Measurements from ENCODE around the gene DHRS1.

GRCh38 chr14:24342889-24343288 lies 43.3 kb upstream of the DHRS1 start:
- TF ChIP-seq, protein P1, sequence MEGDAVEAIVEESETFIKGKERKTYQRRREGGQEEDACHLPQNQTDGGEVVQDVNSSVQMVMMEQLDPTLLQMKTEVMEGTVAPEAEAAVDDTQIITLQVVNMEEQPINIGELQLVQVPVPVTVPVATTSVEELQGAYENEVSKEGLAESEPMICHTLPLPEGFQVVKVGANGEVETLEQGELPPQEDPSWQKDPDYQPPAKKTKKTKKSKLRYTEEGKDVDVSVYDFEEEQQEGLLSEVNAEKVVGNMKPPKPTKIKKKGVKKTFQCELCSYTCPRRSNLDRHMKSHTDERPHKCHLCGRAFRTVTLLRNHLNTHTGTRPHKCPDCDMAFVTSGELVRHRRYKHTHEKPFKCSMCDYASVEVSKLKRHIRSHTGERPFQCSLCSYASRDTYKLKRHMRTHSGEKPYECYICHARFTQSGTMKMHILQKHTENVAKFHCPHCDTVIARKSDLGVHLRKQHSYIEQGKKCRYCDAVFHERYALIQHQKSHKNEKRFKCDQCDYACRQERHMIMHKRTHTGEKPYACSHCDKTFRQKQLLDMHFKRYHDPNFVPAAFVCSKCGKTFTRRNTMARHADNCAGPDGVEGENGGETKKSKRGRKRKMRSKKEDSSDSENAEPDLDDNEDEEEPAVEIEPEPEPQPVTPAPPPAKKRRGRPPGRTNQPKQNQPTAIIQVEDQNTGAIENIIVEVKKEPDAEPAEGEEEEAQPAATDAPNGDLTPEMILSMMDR (IDR thresholded peaks at IDR 0.05) = no peak
- TF ChIP-seq REST (IDR thresholded peaks at IDR 0.05; ENCODE audit: insufficient read depth in 1 of 2, low read depth in 2 of 2, low read length in 1 of 2) = no peak
- TF ChIP-seq POLR2AphosphoS5 (IDR thresholded peaks at IDR 0.05; ENCODE audit: low read depth, low read length) = no peak
- TF ChIP-seq SIN3A (IDR thresholded peaks at IDR 0.05; ENCODE audit: borderline replicate concordance, insufficient read depth, low read depth, low read length) = no peak

All from Panc1 (cell line).